GM12872 (cell line): ENCODE results near the gene BTRC.

Experiments used
- CTCF ChIP-seq: IDR thresholded peaks from 3 replicates; pipeline ENCODE4 v1.5.1; 2011; ENCODE audit warnings: low read depth, mild to moderate bottlenecking, low read length, moderate library complexity; ENCODE audit not compliant: insufficient read depth

BTRC gene

GRCh38 chr10:101429423-101429822 is 75.5 kb downstream of the BTRC start:
- no peak for TF ChIP-seq CTCF

GRCh38 chr10:101436302-101436701 is 82.3 kb downstream of the BTRC start:
- TF ChIP-seq CTCF, result no peak

GRCh38 chr10:101438881-101439391 is 85.0 kb downstream of the BTRC start:
- TF ChIP-seq CTCF, result no peak

GRCh38 chr10:101441541-101442455 is 87.8 kb downstream of the BTRC start:
- TF ChIP-seq CTCF, result peak; percentile 76

- TF ChIP-seq CTCF, result no peak
Measured at GRCh38 chr10:101442456-101442800, 88.5 kb downstream of the BTRC start.

- TF ChIP-seq CTCF, result peak; percentile 35; the same call in 2 of the 3 replicates
Measured at GRCh38 chr10:101444058-101444898, 90.3 kb downstream of the BTRC start.

- no peak for TF ChIP-seq CTCF
Measured at GRCh38 chr10:101446071-101446470, 92.1 kb downstream of the BTRC start.
